B cell (primary cell): ENCODE measurements around the gene KRT28.

Experiments
- CTCF ChIP-seq: fragments of 200-600 bp; IDR thresholded peaks from one replicate; pipeline ENCODE4 v1.8.0; 2022; ENCODE audit warnings: antibody characterized with exemption, mild to moderate bottlenecking
- EZH2 ChIP-seq: IDR thresholded peaks from 2 replicates; pipeline ENCODE4 v1.6.1; 2012; ENCODE audit warnings: borderline replicate concordance, low read depth, mild to moderate bottlenecking, moderate library complexity, low read length; ENCODE audit not compliant: insufficient read depth, poor library complexity, severe bottlenecking

- no peak for TF ChIP-seq CTCF
- TF ChIP-seq EZH2, result no peak
Measured at GRCh38 chr17:40806131-40806530, 6.4 kb upstream of the KRT28 start.
